WTC11 (cell line): ENCODE measurements around the gene TIMM22. TPM values are rescaled to one million over a fixed set of nuclear protein-coding genes. Genes with fewer than 3 reads are reported as not detected.
A peak's percentile ranks its signal among the peaks of the same experiment; 100 is the strongest.
"Not testable (repeated sequence)": the region's sequence is repeated elsewhere in the genome, so short reads cannot be mapped to it uniquely, and the experiment has no call there.

Source experiments
- ATAC-seq: fragments of 200-7000 bp; cut with Tn5 transposase; 2 replicates; pipeline ENCODE4 v1.10.0; 2021; ENCODE audit warnings: mild to moderate bottlenecking, moderate library complexity
- CTCF ChIA-PET: fragments of 300-600 bp; sonication (Branson Sonifier 250); formaldehyde crosslinking; loops from one replicate; lab custom pipeline; 2021; ENCODE audit warnings: antibody characterized with exemption; lab: Charles Lee
- POLR2A ChIA-PET: fragments of 350-600 bp; sonication (Branson Sonifier 250); formaldehyde crosslinking; loops from one replicate; lab custom pipeline; 2021; ENCODE audit warnings: antibody characterized with exemption; lab: Charles Lee
- DNase-seq: peaks from one replicate; pipeline ENCODE4 v3.0.0; 2021; ENCODE audit warnings: low spot score
- H3K27ac Mint-ChIP-seq: 2 replicates; pipeline ENCODE4 v1.8.0; 2021; ENCODE audit warnings: mixed read lengths
- H3K27me3 Mint-ChIP-seq: 2 replicates; pipeline ENCODE4 v1.8.0; 2021; ENCODE audit warnings: low read depth, mild to moderate bottlenecking, moderate library complexity, mixed read lengths
- H3K36me3 Mint-ChIP-seq: 2 replicates; pipeline ENCODE4 v1.8.0; 2021; ENCODE audit warnings: mixed read lengths
- H3K4me1 Mint-ChIP-seq: 2 replicates; pipeline ENCODE4 v1.8.0; 2022; ENCODE audit warnings: mixed read lengths
- H3K4me3 Mint-ChIP-seq: 2 replicates; pipeline ENCODE4 v1.8.0; 2021; ENCODE audit warnings: mild to moderate bottlenecking, moderate library complexity, mixed read lengths
- H3K9me3 Mint-ChIP-seq: 2 replicates; pipeline ENCODE4 v1.8.0; 2021; ENCODE audit warnings: mixed read lengths
- AFF4 ChIP-seq: sonication (generic); formaldehyde crosslinking; IDR thresholded peaks from 2 replicates; pipeline ENCODE4 v1.8.1; 2023; ENCODE audit warnings: mild to moderate bottlenecking, missing genetic modification reagents, borderline replicate concordance
- ATF6 ChIP-seq: sonication (generic); formaldehyde crosslinking; IDR thresholded peaks from 2 replicates; pipeline ENCODE4 v1.8.1; 2023; ENCODE audit warnings: mild to moderate bottlenecking, missing genetic modification reagents
- E2F1 ChIP-seq: sonication (generic); formaldehyde crosslinking; IDR thresholded peaks from 2 replicates; pipeline ENCODE4 v1.8.0; 2022; ENCODE audit warnings: mild to moderate bottlenecking, missing genetic modification reagents
- ELF4 ChIP-seq: sonication (generic); formaldehyde crosslinking; IDR thresholded peaks from 2 replicates; pipeline ENCODE4 v1.8.1; 2022; ENCODE audit warnings: low read depth, mild to moderate bottlenecking, moderate library complexity, missing genetic modification reagents
- EMX1 ChIP-seq: fragments of 250-450 bp; sonication (Bioruptor Pico); IDR thresholded peaks from 2 replicates; pipeline ENCODE4 v1.8.0; 2021; ENCODE audit warnings: mild to moderate bottlenecking
- JAZF1 ChIP-seq: fragments of 250-450 bp; sonication (Bioruptor Pico); IDR thresholded peaks from 2 replicates; pipeline ENCODE4 v1.9.0; 2021; ENCODE audit warnings: moderate library complexity, mild to moderate bottlenecking, inconsistent platforms
- MXD4 ChIP-seq: fragments of 250-450 bp; sonication (Bioruptor Pico); IDR thresholded peaks from 2 replicates; pipeline ENCODE4 v1.8.0; 2021; ENCODE audit warnings: mild to moderate bottlenecking, moderate library complexity, borderline replicate concordance
- MYBL2 ChIP-seq: sonication (generic); formaldehyde crosslinking; IDR thresholded peaks from 2 replicates; pipeline ENCODE4 v1.8.1; 2023; ENCODE audit warnings: mild to moderate bottlenecking, moderate library complexity, missing genetic modification reagents
- NFE2L1 ChIP-seq: sonication (generic); formaldehyde crosslinking; IDR thresholded peaks from 2 replicates; pipeline ENCODE4 v1.8.1; 2023; ENCODE audit warnings: missing genetic modification reagents
- PRRX2 ChIP-seq: fragments of 250-450 bp; sonication (Bioruptor Pico); IDR thresholded peaks from 2 replicates; pipeline ENCODE4 v1.8.0; 2021; ENCODE audit warnings: mild to moderate bottlenecking
- RORB ChIP-seq: fragments of 250-450 bp; sonication (Bioruptor Pico); IDR thresholded peaks from 2 replicates; pipeline ENCODE4 v1.9.0; 2021; ENCODE audit warnings: mild to moderate bottlenecking
- SMAD3 ChIP-seq: sonication (generic); formaldehyde crosslinking; IDR thresholded peaks from 2 replicates; pipeline ENCODE4 v1.8.0; 2022; ENCODE audit warnings: missing genetic modification reagents, mild to moderate bottlenecking, borderline replicate concordance
- TCF7 ChIP-seq: sonication (generic); formaldehyde crosslinking; IDR thresholded peaks from 2 replicates; pipeline ENCODE4 v1.8.0; 2022; ENCODE audit warnings: mild to moderate bottlenecking, low read depth, missing genetic modification reagents, moderate library complexity
- ZBTB21 ChIP-seq: sonication (generic); formaldehyde crosslinking; IDR thresholded peaks from 2 replicates; pipeline ENCODE4 v1.8.1; 2023; ENCODE audit warnings: mild to moderate bottlenecking, missing genetic modification reagents, borderline replicate concordance
- ZMAT4 ChIP-seq: fragments of 250-450 bp; sonication (Bioruptor Pico); IDR thresholded peaks from 2 replicates; pipeline ENCODE4 v1.9.0; 2021; ENCODE audit warnings: mild to moderate bottlenecking
- ZNF138 ChIP-seq: sonication (generic); formaldehyde crosslinking; conservative IDR thresholded peaks from 2 replicates; pipeline ENCODE4 v1.8.1; 2022; ENCODE audit warnings: mild to moderate bottlenecking, moderate library complexity, missing genetic modification reagents
- ZNF219 ChIP-seq: sonication (generic); formaldehyde crosslinking; IDR thresholded peaks from 2 replicates; pipeline ENCODE4 v1.8.0; 2023; ENCODE audit warnings: missing genetic modification reagents, mild to moderate bottlenecking, borderline replicate concordance
- ZNF416 ChIP-seq: fragments of 250-450 bp; sonication (Bioruptor Pico); IDR thresholded peaks from 2 replicates; pipeline ENCODE4 v1.9.0; 2021; ENCODE audit warnings: mild to moderate bottlenecking, inconsistent platforms
- ZNF423 ChIP-seq: fragments of 250-450 bp; sonication (Bioruptor Pico); IDR thresholded peaks from 2 replicates; pipeline ENCODE4 v2.1.2; 2022; ENCODE audit warnings: mild to moderate bottlenecking, moderate library complexity
- total RNA-seq: library from RNA; stranded (reverse); gene quantifications from 3 replicates; pipeline ENCODE4 v1.2.3, GENCODE V29; 2021

Gene TIMM22
- total RNA-seq, 1 experiment from 2014 or later: 18.0 TPM

DNA sequence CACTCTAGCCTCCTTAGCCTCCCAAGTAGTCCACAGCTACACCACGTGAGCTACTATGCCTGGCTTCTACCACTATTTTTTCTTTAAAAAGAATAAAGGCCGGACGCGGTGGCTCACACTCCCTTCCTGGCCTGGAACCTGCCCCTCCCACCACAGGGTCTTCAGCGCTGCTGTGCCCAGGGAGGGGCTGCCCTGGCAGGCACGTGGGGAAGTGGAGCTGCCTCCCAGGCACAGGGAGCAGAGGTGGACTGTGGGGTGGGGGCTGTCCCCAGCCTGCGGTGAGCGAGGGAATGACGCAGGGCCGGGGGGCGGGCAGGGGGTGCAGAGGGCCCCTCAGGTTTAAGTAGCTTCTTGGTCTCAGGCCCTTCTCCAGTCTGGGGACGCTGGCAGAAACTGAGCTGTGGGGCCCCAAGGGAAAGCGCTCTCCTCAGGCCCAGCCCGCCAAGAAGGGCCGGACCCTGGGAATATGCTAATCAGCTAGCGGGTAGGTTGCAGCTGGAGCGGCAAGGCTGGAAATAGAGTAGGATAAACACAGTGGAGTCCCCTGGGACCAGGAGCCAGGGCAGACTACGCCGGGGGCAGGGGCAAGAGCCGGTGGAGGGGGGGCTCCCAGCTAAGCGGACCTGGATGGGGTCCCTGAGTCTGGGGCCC lies 46.8 kb downstream of the TIMM22 start:
- ChIA-PET CTCF (interaction anchor here (0.8 to 2.8 kb wide), 7 partner anchors 12 to 291 kb away, joined by 3 to 39 read pairs (median 8); partner anchors contain the start of gene TIMM22), POLR2A (interaction anchor here (0.6 to 1.0 kb wide), 3 partner anchors 13 to 370 kb away, joined by 3 read pairs; no protein-coding TSS in a partner anchor)
- H3K4me3 Mint-ChIP-seq: no peak overlapping the region

DNA sequence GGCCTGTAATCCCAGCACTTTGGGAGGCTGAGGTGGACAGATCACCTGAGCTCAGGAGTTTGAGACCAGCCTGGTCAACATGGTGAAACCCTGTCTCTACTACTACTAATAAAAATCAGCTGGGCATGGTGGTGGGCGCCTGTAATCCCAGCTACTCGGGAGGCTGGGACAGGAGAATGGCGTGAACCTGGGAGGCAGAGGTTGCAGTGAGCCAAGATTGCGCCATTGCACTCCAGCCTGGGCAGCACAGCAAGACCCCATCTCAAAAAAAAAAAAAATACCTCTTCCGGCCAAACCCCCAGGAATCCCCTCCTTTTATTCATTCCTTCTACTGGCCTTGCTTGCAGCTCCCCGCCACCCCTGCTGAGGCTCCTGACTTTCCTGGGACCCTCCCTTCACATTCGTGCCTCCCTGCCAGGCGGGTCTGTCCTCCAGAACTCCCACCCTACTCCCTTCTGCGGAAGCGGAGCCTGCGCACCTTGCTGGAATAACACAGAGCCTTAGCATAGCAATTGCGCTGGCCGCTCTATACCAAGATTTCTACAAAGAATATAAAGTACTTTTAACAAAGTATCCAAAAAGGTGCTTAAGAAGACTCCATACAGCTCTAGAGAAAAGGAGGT lies 47.6 kb downstream of the TIMM22 start:
- DNase-seq, H3K4me3 Mint-ChIP-seq, H3K27ac Mint-ChIP-seq, H3K27me3 Mint-ChIP-seq, ATAC-seq, H3K4me1 Mint-ChIP-seq: not testable (repeated sequence)
- POLR2A ChIA-PET: interaction anchor here (1.0 kb wide), 1 partner anchor 12 kb away, joined by 3 read pairs; no protein-coding TSS in a partner anchor
- Mint-ChIP-seq H3K9me3 (peaks cover 10% of the 10 kb centered on the region), H3K36me3 (peaks cover 11% of the 10 kb centered on the region)
- CTCF ChIA-PET: interaction anchor here (0.8 to 2.8 kb wide), 7 partner anchors 12 to 292 kb away, joined by 3 to 39 read pairs (median 8); partner anchors contain the start of gene TIMM22

More for the DNA sequence above, 46.8 kb downstream of the TIMM22 start:
- Mint-ChIP-seq H3K4me1 (peaks cover 6% of the 10 kb centered on the region), H3K36me3 (peaks cover 11% of the 10 kb centered on the region), H3K27ac (no peak overlapping the region), H3K9me3 (peaks cover 10% of the 10 kb centered on the region), H3K27me3 (no peaks in the 10 kb centered on the region)
- DNase-seq (peak; percentile 54), ATAC-seq (peak; percentile 78)
- TF ChIP-seq E2F1 (CRISPR knock-in tag) (no peak), JAZF1 (CRISPR knock-in tag) (no peak), MXD4 (no peak)

DNA sequence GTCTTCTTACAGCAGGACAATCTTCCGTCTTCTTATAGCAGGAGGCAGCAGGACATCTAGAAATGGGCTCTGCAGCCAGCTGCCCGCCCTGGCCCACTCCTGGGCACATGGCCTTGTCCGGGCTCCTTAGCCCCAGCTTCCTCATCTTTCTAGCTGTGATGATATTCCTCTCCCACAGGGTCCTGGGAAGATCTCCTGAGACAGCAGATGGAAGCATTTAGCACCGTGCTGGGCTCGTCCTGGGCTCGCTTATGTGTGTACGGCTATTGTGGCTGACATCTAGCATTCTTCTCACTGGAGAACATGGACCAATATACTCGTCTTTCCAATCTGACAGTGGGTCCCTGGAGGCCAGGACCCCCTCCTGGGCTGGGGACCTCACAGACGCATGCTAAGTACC lies 48.5 kb downstream of the TIMM22 start:
- POLR2A ChIA-PET: no interaction called here
- TF ChIP-seq MYBL2 (CRISPR knock-in tag): no peak
- no peak for TF ChIP-seq PRRX2 (CRISPR knock-in tag)
- TF ChIP-seq RORB (CRISPR knock-in tag): no peak
- TF ChIP-seq ZNF416 (CRISPR knock-in tag): no peak
- TF ChIP-seq ZNF219 (CRISPR knock-in tag): no peak
- peaks cover 11% of the 10 kb centered on the region for H3K36me3 Mint-ChIP-seq
- H3K27me3 Mint-ChIP-seq: no peaks in the 10 kb centered on the region
- H3K4me3 Mint-ChIP-seq: no peak overlapping the region
- peaks cover 3% of the 10 kb centered on the region; the same call in 1 of the 2 replicates for H3K4me1 Mint-ChIP-seq
- no peak for DNase-seq
- peaks cover 10% of the 10 kb centered on the region for H3K9me3 Mint-ChIP-seq
- H3K27ac Mint-ChIP-seq: no peak overlapping the region
- CTCF ChIA-PET: interaction anchor here (0.8 to 2.8 kb wide), 3 partner anchors 11 to 77 kb away, joined by 3 to 39 read pairs (median 8); no protein-coding TSS in a partner anchor
- ATAC-seq: no peak

DNA sequence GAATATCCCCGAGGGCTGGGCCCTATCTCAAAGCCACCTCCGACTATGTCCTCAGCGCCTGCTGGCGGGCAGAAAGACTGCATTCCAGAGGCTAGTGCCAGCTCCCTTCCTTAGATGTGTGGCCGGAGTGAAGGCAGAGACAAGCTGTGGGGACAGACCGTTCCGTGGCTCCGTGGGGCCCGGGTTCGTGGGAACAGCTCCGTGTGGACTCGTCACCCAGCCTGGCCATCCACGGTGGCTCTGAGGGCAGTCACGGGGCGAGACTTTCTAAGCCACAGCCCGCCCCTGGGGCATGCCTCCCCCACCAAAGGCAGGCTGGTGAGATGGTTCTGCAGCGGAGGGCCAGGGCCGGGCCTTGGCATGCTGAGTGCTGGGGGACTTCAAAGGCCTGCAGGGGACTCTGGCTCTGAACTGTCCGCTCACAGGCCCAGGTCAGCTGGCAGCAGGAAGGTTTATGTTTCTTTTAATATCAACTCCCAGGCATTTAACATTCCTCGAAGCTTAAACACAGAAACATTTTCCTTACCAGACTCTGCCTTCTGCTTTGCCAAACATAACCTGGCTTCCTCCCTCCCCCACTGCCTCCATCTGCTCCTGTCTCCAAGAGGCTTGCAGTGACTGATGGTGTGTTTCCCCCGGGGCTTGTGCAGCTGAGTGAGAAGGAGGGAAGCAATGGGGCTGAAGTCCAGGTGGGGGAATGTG lies 50.4 kb downstream of the TIMM22 start:
- H3K27me3 Mint-ChIP-seq: no peaks in the 10 kb centered on the region
- no peak overlapping the region for H3K4me3 Mint-ChIP-seq
- H3K4me1 Mint-ChIP-seq: peaks cover 3% of the 10 kb centered on the region; the same call in 1 of the 2 replicates
- peaks cover 4% of the 10 kb centered on the region for H3K9me3 Mint-ChIP-seq
- ATAC-seq (0 out of 2 replicates have a peak, but pooled peaks have one; percentile 31), DNase-seq (no peak)
- no peak overlapping the region for H3K27ac Mint-ChIP-seq
- H3K36me3 Mint-ChIP-seq: peaks cover 6% of the 10 kb centered on the region; the same call in 1 of the 2 replicates
- CTCF ChIA-PET: interaction anchor here (1.1 to 2.6 kb wide), 2 partner anchors 9 to 11 kb away, joined by 12 read pairs; no protein-coding TSS in a partner anchor
- POLR2A ChIA-PET: no interaction called here
- no peak for TF ChIP-seq NFE2L1
- no peak for TF ChIP-seq RORB (CRISPR knock-in tag)
- TF ChIP-seq ZBTB21 (CRISPR knock-in tag): no peak
- no peak for TF ChIP-seq AFF4 (CRISPR knock-in tag)
- TF ChIP-seq SMAD3 (CRISPR knock-in tag): no peak
- no peak for TF ChIP-seq TCF7
- TF ChIP-seq EMX1 (CRISPR knock-in tag): no peak
- TF ChIP-seq ZNF138: no peak
- TF ChIP-seq ELF4 (CRISPR knock-in tag): no peak
- TF ChIP-seq ATF6 (CRISPR knock-in tag): no peak
- TF ChIP-seq ZNF423 (CRISPR knock-in tag): no peak
- no peak for TF ChIP-seq ZMAT4
